GM06990 (cell line): ENCODE measurements around the gene MCL1.

Experiments
- DNase-seq: peaks from one replicate; pipeline ENCODE4 v3.0.0-alpha.2; 2011; ENCODE audit not compliant: insufficient read length; ENCODE audit errors: extremely low read depth
- H3K27me3 ChIP-seq: replicated peaks from 2 replicates; pipeline ENCODE4 v1.6.0; 2011; ENCODE audit warnings: low read length; ENCODE audit not compliant: control insufficient read depth, insufficient read depth
- H3K36me3 ChIP-seq: 2 replicates; pipeline ENCODE4 v1.5.1; 2011; ENCODE audit warnings: low read length; ENCODE audit not compliant: control insufficient read depth, insufficient read depth
- H3K4me3 ChIP-seq: replicated peaks from 2 replicates; pipeline ENCODE4 v1.5.1; 2011; ENCODE audit warnings: low read depth, mild to moderate bottlenecking, control low read depth, low read length
- CTCF ChIP-seq: IDR thresholded peaks from 2 replicates; pipeline ENCODE4 v1.5.1; 2011; ENCODE audit warnings: low read length, control low read depth, mild to moderate bottlenecking, inconsistent platforms; ENCODE audit not compliant: insufficient read depth, poor library complexity, severe bottlenecking

MCL1 gene

GRCh38 chr1:150622303-150622975, 43.0 kb upstream of the MCL1 start:
- Histone ChIP-seq H3K36me3 (peaks cover 37% of the 10 kb centered on the region), H3K27me3 (no peaks in the 10 kb centered on the region), H3K4me3 (no peak overlapping the region)
- no peak for TF ChIP-seq CTCF
- no peak for DNase-seq

GRCh38 chr1:150621497-150622302, 42.3 kb upstream of the MCL1 start:
- peak; percentile 73 for TF ChIP-seq CTCF
- peaks cover 32% of the 10 kb centered on the region for H3K36me3 ChIP-seq
- H3K4me3 ChIP-seq = no peak overlapping the region; the same call in 1 of the 2 replicates
- DNase-seq = peak; percentile 35
- H3K27me3 ChIP-seq = no peaks in the 10 kb centered on the region

- no peak for TF ChIP-seq CTCF
- Histone ChIP-seq H3K27me3 (no peaks in the 10 kb centered on the region), H3K36me3 (peaks cover 28% of the 10 kb centered on the region), H3K4me3 (no peak overlapping the region)
- no peak for DNase-seq
These were observed 41.5 kb upstream of the MCL1 start for GRCh38 chr1:150620919-150621318.

- Histone ChIP-seq H3K36me3 (peaks cover 27% of the 10 kb centered on the region), H3K27me3 (no peaks in the 10 kb centered on the region), H3K4me3 (no peak overlapping the region)
- no peak for DNase-seq
- peak; percentile 4 for TF ChIP-seq CTCF
These were observed 40.4 kb upstream of the MCL1 start for GRCh38 chr1:150619576-150620509.

GRCh38 chr1:150615346-150616201, 36.2 kb upstream of the MCL1 start:
- Histone ChIP-seq H3K4me3 (no peak overlapping the region), H3K36me3 (peaks cover 11% of the 10 kb centered on the region), H3K27me3 (no peaks in the 10 kb centered on the region)
- DNase-seq = no peak
- no peak for TF ChIP-seq CTCF
